Measurements from ENCODE around the gene SPOCK3.

SPOCK3 gene

GRCh38 chr4:167049257-167049656, 185.0 kb downstream of the SPOCK3 start:
- Mint-ChIP-seq H3K9me3 (no peaks in the 10 kb centered on the region), H3K4me1 (ENCODE audit: low read depth) (no peaks in the 10 kb centered on the region), H3K27me3 (ENCODE audit: low read depth) (no peaks in the 10 kb centered on the region), H3K4me3 (no peak overlapping the region), H3K36me3 (ENCODE audit: low read depth) (no peaks in the 10 kb centered on the region), H3K27ac (no peak overlapping the region)
- DNase-seq (ENCODE audit: low spot score), result no peak

- Mint-ChIP-seq H3K4me3 (no peak overlapping the region), H3K9me3 (no peaks in the 10 kb centered on the region), H3K27ac (no peak overlapping the region), H3K4me1 (ENCODE audit: low read depth) (no peaks in the 10 kb centered on the region), H3K27me3 (ENCODE audit: low read depth) (no peaks in the 10 kb centered on the region), H3K36me3 (ENCODE audit: low read depth) (no peaks in the 10 kb centered on the region)
- DNase-seq (ENCODE audit: low spot score), result no peak
Measured at GRCh38 chr4:167041524-167041923, 192.8 kb downstream of the SPOCK3 start.

- H3K27me3 Mint-ChIP-seq (ENCODE audit: low read depth), result no peaks in the 10 kb centered on the region
- H3K36me3 Mint-ChIP-seq (ENCODE audit: low read depth), result no peaks in the 10 kb centered on the region
- no peak overlapping the region for H3K27ac Mint-ChIP-seq
- no peak overlapping the region for H3K4me3 Mint-ChIP-seq
- DNase-seq (ENCODE audit: low spot score), result no peak
- no peaks in the 10 kb centered on the region for H3K9me3 Mint-ChIP-seq
- no peaks in the 10 kb centered on the region for H3K4me1 Mint-ChIP-seq (ENCODE audit: low read depth)
Measured at GRCh38 chr4:167035390-167035789, 198.9 kb downstream of the SPOCK3 start.

- Mint-ChIP-seq H3K27ac (no peak overlapping the region), H3K27me3 (ENCODE audit: low read depth) (no peaks in the 10 kb centered on the region), H3K9me3 (no peaks in the 10 kb centered on the region), H3K4me3 (no peak overlapping the region), H3K4me1 (ENCODE audit: low read depth) (no peaks in the 10 kb centered on the region), H3K36me3 (ENCODE audit: low read depth) (no peaks in the 10 kb centered on the region)
- DNase-seq (ENCODE audit: low spot score), result no peak
Measured at GRCh38 chr4:167034983-167035382, 199.3 kb downstream of the SPOCK3 start.

- Mint-ChIP-seq H3K9me3 (no peaks in the 10 kb centered on the region), H3K27ac (no peak overlapping the region), H3K27me3 (ENCODE audit: low read depth) (no peaks in the 10 kb centered on the region), H3K36me3 (ENCODE audit: low read depth) (no peaks in the 10 kb centered on the region), H3K4me1 (ENCODE audit: low read depth) (no peaks in the 10 kb centered on the region), H3K4me3 (no peak overlapping the region)
- no peak for DNase-seq (ENCODE audit: low spot score)
Measured at GRCh38 chr4:167032871-167033270, 201.4 kb downstream of the SPOCK3 start.

- Mint-ChIP-seq H3K27me3 (ENCODE audit: low read depth) (no peaks in the 10 kb centered on the region), H3K36me3 (ENCODE audit: low read depth) (no peaks in the 10 kb centered on the region), H3K9me3 (no peaks in the 10 kb centered on the region), H3K27ac (no peak overlapping the region), H3K4me1 (ENCODE audit: low read depth) (no peaks in the 10 kb centered on the region), H3K4me3 (no peak overlapping the region)
- DNase-seq (ENCODE audit: low spot score), result no peak
Measured at GRCh38 chr4:167031534-167032156, 202.6 kb downstream of the SPOCK3 start.

- Mint-ChIP-seq H3K27me3 (ENCODE audit: low read depth) (no peaks in the 10 kb centered on the region), H3K36me3 (ENCODE audit: low read depth) (no peaks in the 10 kb centered on the region), H3K4me1 (ENCODE audit: low read depth) (no peaks in the 10 kb centered on the region), H3K27ac (no peak overlapping the region), H3K9me3 (no peaks in the 10 kb centered on the region), H3K4me3 (no peak overlapping the region)
- DNase-seq (ENCODE audit: low spot score), result no peak
Measured at GRCh38 chr4:167028976-167029375, 205.3 kb downstream of the SPOCK3 start.

- Mint-ChIP-seq H3K4me3 (no peak overlapping the region), H3K4me1 (ENCODE audit: low read depth) (no peaks in the 10 kb centered on the region), H3K27me3 (ENCODE audit: low read depth) (no peaks in the 10 kb centered on the region), H3K9me3 (no peaks in the 10 kb centered on the region), H3K36me3 (ENCODE audit: low read depth) (no peaks in the 10 kb centered on the region), H3K27ac (no peak overlapping the region)
- no peak for DNase-seq (ENCODE audit: low spot score)
Measured at GRCh38 chr4:167025670-167026069, 208.6 kb downstream of the SPOCK3 start.

GRCh38 chr4:167023364-167023925, 210.8 kb downstream of the SPOCK3 start:
- Mint-ChIP-seq H3K36me3 (ENCODE audit: low read depth) (no peaks in the 10 kb centered on the region), H3K4me1 (ENCODE audit: low read depth) (no peaks in the 10 kb centered on the region)

GRCh38 chr4:167021545-167022155, 212.6 kb downstream of the SPOCK3 start:
- no peaks in the 10 kb centered on the region for H3K4me1 Mint-ChIP-seq (ENCODE audit: low read depth)
- H3K27me3 Mint-ChIP-seq (ENCODE audit: low read depth), result no peaks in the 10 kb centered on the region
- peak; percentile 21 for DNase-seq (ENCODE audit: low spot score)
- no peak overlapping the region for H3K4me3 Mint-ChIP-seq
- H3K27ac Mint-ChIP-seq, result no peak overlapping the region
- no peaks in the 10 kb centered on the region for H3K36me3 Mint-ChIP-seq (ENCODE audit: low read depth)
- no peaks in the 10 kb centered on the region for H3K9me3 Mint-ChIP-seq

More at GRCh38 chr4:167023364-167023925, 210.8 kb downstream of the SPOCK3 start:
- no peak for DNase-seq (ENCODE audit: low spot score)
- no peak overlapping the region for H3K4me3 Mint-ChIP-seq
- no peaks in the 10 kb centered on the region for H3K9me3 Mint-ChIP-seq
- H3K27ac Mint-ChIP-seq, result no peak overlapping the region
- H3K27me3 Mint-ChIP-seq (ENCODE audit: low read depth), result no peaks in the 10 kb centered on the region

- H3K4me3 Mint-ChIP-seq, result no peak overlapping the region
- no peaks in the 10 kb centered on the region for H3K36me3 Mint-ChIP-seq (ENCODE audit: low read depth)
- no peaks in the 10 kb centered on the region for H3K27me3 Mint-ChIP-seq (ENCODE audit: low read depth)
- DNase-seq (ENCODE audit: low spot score), result no peak
- no peaks in the 10 kb centered on the region for H3K4me1 Mint-ChIP-seq (ENCODE audit: low read depth)
- no peak overlapping the region for H3K27ac Mint-ChIP-seq
- no peaks in the 10 kb centered on the region for H3K9me3 Mint-ChIP-seq
Measured at GRCh38 chr4:167020410-167020809, 213.9 kb downstream of the SPOCK3 start.

GRCh38 chr4:167014944-167015343, 219.3 kb downstream of the SPOCK3 start:
- Mint-ChIP-seq H3K27ac (no peak overlapping the region), H3K9me3 (no peaks in the 10 kb centered on the region), H3K4me1 (ENCODE audit: low read depth) (no peaks in the 10 kb centered on the region), H3K4me3 (no peak overlapping the region), H3K27me3 (ENCODE audit: low read depth) (no peaks in the 10 kb centered on the region), H3K36me3 (ENCODE audit: low read depth) (no peaks in the 10 kb centered on the region)
- no peak for DNase-seq (ENCODE audit: low spot score)

GRCh38 chr4:167003326-167003725, 231.0 kb downstream of the SPOCK3 start:
- H3K4me3 Mint-ChIP-seq, result no peak overlapping the region
- H3K9me3 Mint-ChIP-seq, result no peaks in the 10 kb centered on the region

GRCh38 chr4:167000141-167000852, 234.0 kb downstream of the SPOCK3 start:
- no peaks in the 10 kb centered on the region for H3K27me3 Mint-ChIP-seq (ENCODE audit: low read depth)
- no peak overlapping the region for H3K27ac Mint-ChIP-seq
- no peak for DNase-seq (ENCODE audit: low spot score)
- H3K36me3 Mint-ChIP-seq (ENCODE audit: low read depth), result no peaks in the 10 kb centered on the region
- no peaks in the 10 kb centered on the region for H3K9me3 Mint-ChIP-seq
- no peaks in the 10 kb centered on the region for H3K4me1 Mint-ChIP-seq (ENCODE audit: low read depth)
- no peak overlapping the region for H3K4me3 Mint-ChIP-seq

More at GRCh38 chr4:167003326-167003725, 231.0 kb downstream of the SPOCK3 start:
- Mint-ChIP-seq H3K27ac (no peak overlapping the region), H3K36me3 (ENCODE audit: low read depth) (no peaks in the 10 kb centered on the region), H3K4me1 (ENCODE audit: low read depth) (no peaks in the 10 kb centered on the region), H3K27me3 (ENCODE audit: low read depth) (no peaks in the 10 kb centered on the region)
- DNase-seq (ENCODE audit: low spot score), result no peak
